Myocyte (in vitro differentiated cells): Measurements from ENCODE around the gene GALC. TPM values are rescaled to one million over a fixed set of nuclear protein-coding genes. Genes with fewer than 3 reads are reported as not detected.

Experiments
- DNase-seq: peaks from one replicate; pipeline ENCODE4 v3.0.0-alpha.2; 2012; ENCODE audit warnings: low read depth
- total RNA-seq: library from RNA; depleted of rRNA; stranded (reverse); fragments of >200 nt; gene quantifications from 2 replicates; pipeline ENCODE4 v1.2.3, GENCODE V29; 2014

Gene GALC
- total RNA-seq, 1 donor from 2014 or later: 21.1 TPM

GRCh38 chr14:87960013-87960787 lies 32.8 kb downstream of the GALC start:
- DNase-seq: no peak

GRCh38 chr14:87955501-87955900 lies 37.5 kb downstream of the GALC start:
- no peak for DNase-seq

- no peak for DNase-seq
Measured at GRCh38 chr14:87952307-87953094, 40.5 kb downstream of the GALC start.

- peak; percentile 56 for DNase-seq
Measured at GRCh38 chr14:87944987-87945604, 47.9 kb downstream of the GALC start.

GRCh38 chr14:87940894-87941293 lies 52.1 kb downstream of the GALC start:
- DNase-seq: no peak

- DNase-seq: no peak
Measured at GRCh38 chr14:87940382-87940781, 52.6 kb downstream of the GALC start.

GRCh38 chr14:87935886-87936285 lies 57.1 kb downstream of the GALC start:
- DNase-seq: no peak

GRCh38 chr14:87935081-87935828 lies 57.7 kb downstream of the GALC start:
- no peak for DNase-seq

- no peak for DNase-seq
Measured at GRCh38 chr14:87934185-87934584, 58.8 kb downstream of the GALC start.

- DNase-seq: no peak
Measured at GRCh38 chr14:87916886-87917275, 76.1 kb downstream of the GALC start.

GRCh38 chr14:87916103-87916885 lies 76.7 kb downstream of the GALC start:
- DNase-seq: no peak

- no peak for DNase-seq
Measured at GRCh38 chr14:87908550-87908949, 84.4 kb downstream of the GALC start.

- DNase-seq: no peak
Measured at GRCh38 chr14:87901652-87902051, 91.3 kb downstream of the GALC start.

- DNase-seq: no peak
Measured at GRCh38 chr14:87901236-87901635, 91.7 kb downstream of the GALC start.

GRCh38 chr14:87899228-87899627 lies 93.8 kb downstream of the GALC start:
- no peak for DNase-seq

GRCh38 chr14:87898301-87898700 lies 94.7 kb downstream of the GALC start:
- DNase-seq: no peak

GRCh38 chr14:87896393-87897380 lies 96.3 kb downstream of the GALC start:
- DNase-seq: peak; percentile 63

- no peak for DNase-seq
Measured at GRCh38 chr14:87894920-87895319, 98.1 kb downstream of the GALC start.

GRCh38 chr14:87892763-87893162 lies 100.2 kb downstream of the GALC start:
- no peak for DNase-seq
